ENCODE results near the gene ZNF678. TPM values are rescaled to one million over a fixed set of nuclear protein-coding genes. Genes with fewer than 3 reads are reported as not detected.

Gene ZNF678
- 4.2 and 5.2 TPM in 2 replicates for total RNA-seq

DNA sequence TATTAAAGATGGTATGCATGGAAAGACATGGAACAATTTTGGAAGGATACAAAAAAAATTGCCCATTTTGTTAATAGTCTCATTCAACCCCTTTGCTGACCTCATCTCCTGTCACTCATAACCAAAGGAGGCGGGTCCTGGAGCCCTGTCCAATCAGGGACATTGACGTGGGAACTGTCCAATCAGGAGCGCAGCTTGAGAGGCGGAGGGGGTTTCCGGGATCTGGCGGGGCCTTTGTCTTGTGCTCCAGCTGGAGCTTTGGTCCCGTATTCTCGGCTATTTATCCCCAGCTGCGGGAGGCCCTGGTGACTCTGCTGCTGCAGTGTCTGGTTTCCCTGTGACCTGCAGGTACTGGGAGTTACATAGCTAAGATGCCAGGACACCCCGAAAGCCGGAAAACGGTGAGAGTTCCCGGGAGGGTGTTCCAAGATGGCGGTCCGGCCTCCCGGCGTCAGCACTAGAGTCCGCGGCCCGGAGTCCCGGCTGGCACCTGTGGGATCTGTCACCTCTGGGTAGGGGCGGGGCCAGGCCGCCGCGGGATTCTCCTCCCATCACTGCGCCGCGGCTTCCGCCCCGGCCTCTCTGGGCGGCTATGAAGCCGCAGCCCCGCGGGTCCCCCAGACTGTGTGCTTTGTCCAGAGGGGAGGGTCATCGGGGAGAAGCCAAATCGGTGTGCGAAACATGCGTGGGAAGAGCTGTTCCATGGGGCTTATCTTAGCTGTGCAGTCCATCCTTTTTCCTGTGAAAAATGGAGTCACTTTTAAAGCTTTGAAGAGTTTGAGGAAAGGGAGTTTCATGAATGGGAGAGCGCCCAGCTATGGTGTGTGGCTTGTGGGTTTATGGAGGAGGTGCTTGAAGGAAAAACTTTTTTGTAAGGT is at the start of gene ZNF678:
ZNF678 (plus strand) TSS at position 233 of the 878 bp plus-strand sequence. CDS start 87,436 bp downstream, outside the sequence.
- TF ChIP-seq, protein P1, sequence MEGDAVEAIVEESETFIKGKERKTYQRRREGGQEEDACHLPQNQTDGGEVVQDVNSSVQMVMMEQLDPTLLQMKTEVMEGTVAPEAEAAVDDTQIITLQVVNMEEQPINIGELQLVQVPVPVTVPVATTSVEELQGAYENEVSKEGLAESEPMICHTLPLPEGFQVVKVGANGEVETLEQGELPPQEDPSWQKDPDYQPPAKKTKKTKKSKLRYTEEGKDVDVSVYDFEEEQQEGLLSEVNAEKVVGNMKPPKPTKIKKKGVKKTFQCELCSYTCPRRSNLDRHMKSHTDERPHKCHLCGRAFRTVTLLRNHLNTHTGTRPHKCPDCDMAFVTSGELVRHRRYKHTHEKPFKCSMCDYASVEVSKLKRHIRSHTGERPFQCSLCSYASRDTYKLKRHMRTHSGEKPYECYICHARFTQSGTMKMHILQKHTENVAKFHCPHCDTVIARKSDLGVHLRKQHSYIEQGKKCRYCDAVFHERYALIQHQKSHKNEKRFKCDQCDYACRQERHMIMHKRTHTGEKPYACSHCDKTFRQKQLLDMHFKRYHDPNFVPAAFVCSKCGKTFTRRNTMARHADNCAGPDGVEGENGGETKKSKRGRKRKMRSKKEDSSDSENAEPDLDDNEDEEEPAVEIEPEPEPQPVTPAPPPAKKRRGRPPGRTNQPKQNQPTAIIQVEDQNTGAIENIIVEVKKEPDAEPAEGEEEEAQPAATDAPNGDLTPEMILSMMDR (IDR thresholded peaks at IDR 0.05; ENCODE audit: insufficient read depth, low read depth, low read length), result no peak
- peak; percentile 95 for DNase-seq (ENCODE audit: low read depth)
- peak within 1 kb of the TSS; percentile 87 for H3K4me3 ChIP-seq (ENCODE audit: low read depth, low read length)

- H3K4me3 ChIP-seq (ENCODE audit: low read depth, low read length), result no peak overlapping the region
- DNase-seq (ENCODE audit: low read depth), result no peak
- TF ChIP-seq, protein P1 (IDR thresholded peaks at IDR 0.05; ENCODE audit: insufficient read depth, low read depth, low read length), result no peak
Observed at GRCh38 chr1:227518876-227519275, 44.5 kb upstream of the ZNF678 start.

DNA sequence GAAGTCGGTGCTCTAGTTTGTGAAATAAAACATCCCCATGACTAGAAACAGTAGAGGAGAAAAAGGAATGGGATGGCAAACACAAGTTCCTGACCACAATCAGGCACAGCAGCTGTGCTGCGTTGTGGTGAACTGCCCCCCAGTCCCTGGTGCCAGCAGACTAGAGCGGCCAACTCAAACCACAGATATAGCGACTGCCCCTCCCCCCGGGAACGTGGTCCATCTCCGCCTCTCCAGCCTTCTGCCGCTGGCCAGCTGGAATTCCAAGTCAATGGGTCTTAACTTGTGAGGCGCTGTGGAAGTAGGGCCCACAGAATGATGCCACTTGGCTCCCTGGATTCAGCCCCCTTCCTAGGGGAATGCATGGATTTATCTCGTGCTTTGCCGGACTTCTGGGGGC is 41.6 kb upstream of the ZNF678 start:
- TF ChIP-seq, protein P1 (IDR thresholded peaks at IDR 0.05; ENCODE audit: insufficient read depth, low read depth, low read length), result no peak
- DNase-seq (ENCODE audit: low read depth), result no peak
- H3K4me3 ChIP-seq (ENCODE audit: low read depth, low read length), result no peak overlapping the region

- TF ChIP-seq, protein P1 (IDR thresholded peaks at IDR 0.05; ENCODE audit: insufficient read depth, low read depth, low read length), result no peak
- no peak for DNase-seq (ENCODE audit: low read depth)
- H3K4me3 ChIP-seq (ENCODE audit: low read depth, low read length), result no peak overlapping the region
Observed at GRCh38 chr1:227526524-227526923, 36.8 kb upstream of the ZNF678 start.

DNA sequence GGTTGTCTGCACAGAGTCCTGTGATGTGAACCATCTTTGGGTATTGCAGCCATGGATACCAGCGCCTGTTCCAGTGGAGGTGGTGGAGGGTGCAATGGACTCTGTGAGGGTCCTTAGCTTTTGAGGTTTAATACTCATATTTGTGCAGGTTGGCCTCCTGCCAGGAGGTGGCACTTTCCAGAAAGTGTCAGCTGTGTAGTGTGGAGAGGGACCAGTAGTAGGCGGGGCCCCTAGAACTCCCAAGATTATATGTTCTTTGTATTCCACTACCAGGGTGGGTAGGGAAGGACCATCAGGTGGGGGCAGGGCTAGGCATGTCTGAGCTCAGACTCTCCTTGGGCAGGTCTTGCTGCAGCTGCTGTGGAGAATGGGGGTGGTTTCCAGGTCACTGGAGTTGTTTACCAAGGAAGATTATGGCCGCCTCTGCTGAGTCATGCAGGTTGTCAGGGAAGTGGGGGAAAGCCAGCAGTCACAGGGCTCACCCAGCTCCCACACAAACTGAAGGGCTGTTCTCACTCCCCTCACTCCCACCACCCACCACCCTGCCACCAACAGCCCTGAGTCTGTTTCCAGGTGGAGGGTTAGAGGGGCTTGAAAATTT is 31.2 kb upstream of the ZNF678 start:
- TF ChIP-seq, protein P1 (IDR thresholded peaks at IDR 0.05; ENCODE audit: insufficient read depth, low read depth, low read length), result no peak
- DNase-seq (ENCODE audit: low read depth), result no peak
- H3K4me3 ChIP-seq (ENCODE audit: low read depth, low read length), result no peak overlapping the region

DNA sequence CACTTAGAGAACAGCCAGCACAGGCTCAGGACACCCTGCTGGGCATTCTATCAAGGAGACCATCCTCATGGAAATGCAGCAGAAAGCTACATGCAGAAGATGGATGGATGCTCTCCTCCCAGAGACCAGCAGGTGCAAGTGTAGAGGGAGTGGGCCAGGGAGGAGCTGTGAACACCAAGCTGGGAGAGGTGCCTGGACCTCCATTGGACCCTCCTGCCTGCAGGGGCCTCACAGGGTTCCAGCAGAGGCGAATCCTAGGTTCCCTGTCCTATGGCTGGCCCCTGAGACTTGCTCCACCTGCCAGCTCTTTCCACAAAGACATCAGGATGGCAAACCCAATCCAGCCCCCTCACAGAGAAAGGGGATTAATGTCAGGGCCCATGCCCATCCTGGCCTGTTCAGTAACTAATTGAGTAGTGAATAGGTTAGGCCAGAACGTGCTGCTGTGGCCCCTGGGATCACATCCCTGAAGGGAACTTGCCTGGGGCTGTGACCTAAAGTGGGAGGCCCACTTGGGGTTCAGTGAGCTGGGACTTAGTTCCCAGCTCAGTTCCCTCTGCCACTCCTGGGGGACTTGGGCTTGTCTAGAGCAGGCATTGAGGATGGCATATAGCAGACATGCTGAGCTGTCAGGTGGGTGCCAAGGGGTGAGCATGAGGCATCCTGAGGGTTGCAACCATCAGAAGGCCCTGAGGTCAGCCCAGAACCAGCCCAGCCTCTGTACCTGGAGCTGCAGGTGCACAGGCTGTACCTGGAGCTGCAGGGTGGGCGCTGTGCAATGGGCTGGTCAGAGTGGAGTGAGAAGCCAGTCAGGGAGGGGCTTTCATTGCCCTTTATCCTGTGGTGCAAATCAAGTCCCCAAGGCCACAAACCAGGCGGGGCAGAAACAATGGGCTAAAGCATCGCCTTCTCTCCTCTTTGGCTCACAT is 22.9 kb upstream of the ZNF678 start:
- no peak overlapping the region for H3K4me3 ChIP-seq (ENCODE audit: low read depth, low read length)
- no peak for DNase-seq (ENCODE audit: low read depth)
- TF ChIP-seq, protein P1 (IDR thresholded peaks at IDR 0.05; ENCODE audit: insufficient read depth, low read depth, low read length), result no peak

Data from fibroblast of villous mesenchyme (primary cell).